IPS-18c (cell line): ENCODE measurements around the gene AKAP3.

Experiments used
- H3K4me3 ChIP-seq: 2 replicates; pipeline ENCODE4 v1.7.0; 2013; ENCODE audit warnings: low read depth, mild to moderate bottlenecking, low read length, moderate library complexity; ENCODE audit not compliant: insufficient read depth
- H3K9me3 ChIP-seq: one replicate; pipeline ENCODE4 v1.6.1; 2013; ENCODE audit warnings: mild to moderate bottlenecking, low read length, moderate library complexity; ENCODE audit not compliant: control insufficient read depth, insufficient read depth

Gene AKAP3

DNA sequence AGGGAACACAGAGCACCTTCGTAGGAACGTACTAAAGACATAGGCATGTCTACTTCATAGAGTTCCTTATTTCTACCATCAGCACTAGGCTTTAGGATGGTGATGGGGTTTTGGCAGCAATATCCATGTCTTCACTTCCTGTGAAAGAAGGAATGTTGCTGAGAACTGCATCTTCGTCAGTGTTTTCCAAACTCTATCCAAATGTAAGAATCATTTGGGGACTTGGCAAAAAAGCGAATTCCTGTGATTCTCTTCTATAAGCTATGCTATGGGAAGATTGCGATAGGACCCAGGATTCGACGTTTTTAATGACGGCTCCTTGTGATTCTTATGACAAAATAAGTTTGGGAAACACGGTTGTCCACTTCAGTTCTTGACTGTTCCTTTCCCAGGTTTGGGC lies 39.8 kb downstream of the AKAP3 start:
- H3K4me3 ChIP-seq = no peak overlapping the region

DNA sequence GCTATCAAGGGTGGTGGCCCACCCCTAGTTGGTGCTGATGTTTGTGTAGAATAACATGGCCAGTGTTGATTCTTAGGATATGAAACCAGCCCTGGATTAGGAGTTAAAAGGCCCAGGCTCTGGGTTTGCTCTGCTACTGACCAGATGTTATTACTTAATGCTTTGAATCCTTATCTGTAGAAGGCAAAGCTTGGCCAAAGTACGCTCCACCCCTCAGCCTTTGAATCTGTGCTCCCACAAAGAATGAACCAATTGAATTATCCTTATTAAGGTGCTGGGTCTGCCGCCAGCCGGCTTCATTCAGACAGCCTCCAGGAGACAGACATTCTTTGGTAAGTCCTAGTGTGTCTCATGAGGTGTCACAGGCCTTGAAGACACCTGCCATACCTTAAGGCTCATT lies 41.8 kb downstream of the AKAP3 start:
- no peaks in the 10 kb centered on the region for H3K9me3 ChIP-seq
- H3K4me3 ChIP-seq = no peak overlapping the region

More for the DNA sequence above, 39.8 kb downstream of the AKAP3 start:
- no peaks in the 10 kb centered on the region for H3K9me3 ChIP-seq

DNA sequence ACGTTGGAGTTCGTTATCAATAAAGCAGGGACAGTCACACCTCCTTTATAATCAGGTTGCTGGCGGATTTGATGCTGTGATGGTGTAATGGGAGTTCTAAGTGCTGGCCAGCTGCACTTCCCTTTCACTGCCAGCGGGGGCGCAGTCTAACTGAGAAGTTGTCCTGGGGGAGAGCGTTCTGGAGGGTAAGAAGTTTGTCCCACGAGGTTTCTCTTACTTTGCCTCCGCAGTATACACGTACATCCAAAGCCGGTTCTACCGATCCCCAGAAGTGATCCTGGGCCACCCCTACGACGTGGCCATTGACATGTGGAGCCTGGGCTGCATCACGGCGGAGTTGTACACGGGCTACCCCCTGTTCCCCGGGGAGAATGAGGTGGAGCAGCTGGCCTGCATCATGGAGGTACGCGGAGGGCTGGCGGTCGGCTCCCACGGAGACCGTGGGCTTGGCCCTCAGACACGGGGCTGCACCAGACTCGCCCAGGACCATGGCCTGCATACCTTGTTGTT lies 44.1 kb downstream of the AKAP3 start:
- Histone ChIP-seq H3K4me3 (peak overlapping the region; percentile 77), H3K9me3 (no peaks in the 10 kb centered on the region)

- H3K9me3 ChIP-seq = no peaks in the 10 kb centered on the region
- no peak overlapping the region for H3K4me3 ChIP-seq
Observed at GRCh38 chr12:4603946-4604345, 44.9 kb downstream of the AKAP3 start.

- no peaks in the 10 kb centered on the region for H3K9me3 ChIP-seq
- H3K4me3 ChIP-seq = no peak overlapping the region
Observed at GRCh38 chr12:4603421-4603820, 45.4 kb downstream of the AKAP3 start.

DNA sequence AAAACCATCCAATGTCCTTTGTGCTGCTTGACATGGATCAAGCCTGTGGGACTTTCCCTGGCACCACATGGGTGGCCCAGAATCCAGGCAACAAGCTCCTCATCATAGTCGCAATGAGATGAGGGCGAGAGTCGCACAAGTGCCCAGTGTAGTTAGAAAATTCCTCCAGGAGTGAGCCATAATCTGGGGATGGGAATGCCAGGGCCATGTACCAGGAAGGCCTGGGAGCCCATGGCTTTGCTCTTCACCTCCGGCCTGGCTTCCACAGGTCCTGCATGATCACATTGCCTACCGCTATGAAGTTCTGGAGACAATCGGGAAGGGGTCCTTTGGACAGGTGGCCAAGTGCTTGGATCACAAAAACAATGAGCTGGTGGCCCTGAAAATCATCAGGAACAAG lies 53.0 kb downstream of the AKAP3 start:
- no peak overlapping the region for H3K4me3 ChIP-seq
- peaks cover 2% of the 10 kb centered on the region for H3K9me3 ChIP-seq

DNA sequence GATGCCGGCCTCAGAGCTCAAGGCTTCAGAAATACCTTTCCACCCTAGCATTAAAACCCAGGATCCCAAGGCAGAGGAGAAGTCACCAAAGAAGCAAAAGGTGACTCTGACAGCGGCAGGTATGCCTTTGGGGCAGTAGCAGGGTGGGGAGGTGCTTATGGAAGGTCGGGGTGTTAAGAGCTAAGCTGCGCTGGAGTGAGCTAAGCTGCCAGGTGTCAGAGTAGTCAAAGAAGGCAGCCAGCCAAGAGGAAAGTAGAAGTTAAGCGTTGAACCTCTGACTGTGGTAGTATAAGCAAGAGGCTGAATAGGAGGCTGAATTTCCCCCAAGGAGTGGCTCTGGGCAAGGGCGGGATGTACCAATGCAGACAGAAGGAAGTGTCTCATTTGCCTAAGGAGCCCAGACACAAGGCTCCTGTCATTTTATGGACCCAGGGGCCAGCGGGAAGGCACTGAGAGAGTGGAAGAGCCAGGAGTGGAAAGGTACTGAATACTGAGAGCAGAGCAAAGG lies 57.6 kb downstream of the AKAP3 start:
- Histone ChIP-seq H3K9me3 (no peaks in the 10 kb centered on the region), H3K4me3 (no peak overlapping the region)

DNA sequence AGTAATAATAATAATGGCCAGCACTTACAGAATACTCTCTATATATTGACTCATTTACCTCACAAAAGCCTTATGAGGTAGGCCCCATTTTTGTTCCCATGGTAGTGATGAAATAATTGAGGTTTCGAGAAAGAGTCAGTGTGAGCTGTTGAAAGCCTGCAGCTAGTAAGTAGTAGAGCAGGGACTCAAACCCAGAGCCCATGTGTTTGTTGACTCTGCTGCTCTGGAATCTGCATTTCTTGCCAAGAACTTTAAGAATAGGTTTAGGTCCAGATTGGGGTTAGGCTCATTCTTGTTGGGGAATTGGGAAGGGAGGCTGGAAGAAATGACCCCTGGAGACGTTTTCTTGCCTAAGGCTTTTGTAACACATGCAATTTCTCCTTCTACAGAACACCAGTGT lies 58.9 kb downstream of the AKAP3 start:
- Histone ChIP-seq H3K4me3 (no peak overlapping the region), H3K9me3 (no peaks in the 10 kb centered on the region)

DNA sequence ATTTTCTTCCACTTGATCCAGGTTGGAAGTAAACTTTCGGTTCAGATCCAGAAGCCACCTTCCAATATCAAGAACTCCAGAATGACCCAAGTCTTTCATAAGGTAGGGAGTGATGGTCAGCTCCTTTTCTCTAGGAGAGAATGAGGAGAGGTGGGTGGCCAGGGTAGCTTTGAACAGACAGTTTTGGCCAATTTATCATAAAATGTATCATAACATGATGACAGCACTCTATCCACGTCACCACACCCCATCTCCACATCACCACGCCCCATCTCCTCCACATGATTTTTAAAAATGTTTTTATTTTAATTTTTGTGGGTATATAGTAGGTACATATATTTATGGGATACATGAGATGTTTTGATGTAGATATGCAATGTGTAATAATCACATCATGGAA lies 59.9 kb downstream of the AKAP3 start:
- no peaks in the 10 kb centered on the region for H3K9me3 ChIP-seq
- no peak overlapping the region for H3K4me3 ChIP-seq

DNA sequence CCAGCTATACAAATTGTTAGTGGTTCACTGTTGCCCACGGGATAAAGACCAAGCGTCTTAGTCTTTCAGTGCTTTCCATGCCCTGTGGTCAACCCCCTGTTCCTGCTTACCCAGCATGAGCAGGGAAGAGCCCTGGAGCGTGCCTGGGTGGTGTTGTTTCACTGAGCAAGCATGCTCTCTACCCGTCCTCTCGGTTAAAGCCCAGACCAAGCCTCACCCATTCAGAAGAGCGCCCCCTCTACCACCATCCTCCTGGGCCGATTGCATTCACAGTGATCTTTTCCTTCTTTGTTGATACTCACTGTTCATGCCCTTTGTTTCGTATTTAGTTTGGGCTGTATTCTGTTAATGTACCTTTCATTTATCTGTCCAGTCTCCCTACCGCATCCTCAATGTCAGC lies 61.7 kb downstream of the AKAP3 start:
- no peaks in the 10 kb centered on the region for H3K9me3 ChIP-seq

GRCh38 chr12:4586500-4586899 lies 62.4 kb downstream of the AKAP3 start:
- H3K4me3 ChIP-seq = no peak overlapping the region

More for the DNA sequence above, 61.7 kb downstream of the AKAP3 start:
- no peak overlapping the region for H3K4me3 ChIP-seq

DNA sequence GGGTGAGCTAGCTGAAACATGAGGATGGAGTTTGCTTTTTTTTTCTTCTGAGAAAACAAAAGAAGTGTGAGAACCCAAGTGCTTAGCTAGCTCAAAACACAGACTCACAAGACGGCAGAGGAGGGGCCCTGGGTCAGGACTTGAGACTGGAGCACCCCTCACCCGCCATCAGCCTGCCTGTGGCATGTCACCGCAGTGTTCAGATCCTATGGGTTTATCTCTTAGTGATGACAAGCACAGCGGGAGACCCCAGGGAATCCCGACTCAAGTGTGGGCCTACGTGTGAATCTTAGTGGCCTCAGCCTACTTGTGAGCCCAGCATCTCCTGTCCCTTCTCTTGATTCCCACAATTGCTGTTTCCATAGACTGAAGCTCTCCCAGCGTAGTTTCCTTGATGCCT lies 64.0 kb downstream of the AKAP3 start:
- no peaks in the 10 kb centered on the region for H3K9me3 ChIP-seq
- H3K4me3 ChIP-seq = no peak overlapping the region

More at GRCh38 chr12:4586500-4586899, 62.4 kb downstream of the AKAP3 start:
- no peaks in the 10 kb centered on the region for H3K9me3 ChIP-seq

GRCh38 chr12:4584281-4584680 lies 64.6 kb downstream of the AKAP3 start:
- H3K4me3 ChIP-seq = no peak overlapping the region
- no peaks in the 10 kb centered on the region for H3K9me3 ChIP-seq

DNA sequence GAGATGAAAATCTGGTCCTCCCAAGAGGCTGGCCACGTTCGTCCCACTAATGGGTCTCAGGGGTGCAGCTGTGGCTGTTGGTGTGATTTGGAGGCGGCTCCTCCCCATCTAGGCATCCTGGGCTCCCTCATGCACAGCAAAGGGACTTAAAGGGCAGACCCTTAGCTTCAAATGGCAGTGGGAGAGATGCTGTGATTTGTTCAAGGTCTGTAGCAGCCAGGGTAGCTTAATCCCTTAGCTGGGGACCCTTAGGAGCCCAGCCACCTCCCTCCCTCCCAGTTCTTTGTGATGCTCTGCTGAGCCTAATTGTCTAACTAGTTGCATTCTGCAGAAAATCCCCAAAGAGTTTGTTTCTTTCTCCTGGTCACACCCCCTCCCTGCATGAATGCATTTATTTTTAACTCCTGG lies 68.6 kb downstream of the AKAP3 start:
- Histone ChIP-seq H3K9me3 (no peaks in the 10 kb centered on the region), H3K4me3 (no peak overlapping the region)

- Histone ChIP-seq H3K4me3 (no peak overlapping the region), H3K9me3 (no peaks in the 10 kb centered on the region)
Observed at GRCh38 chr12:4579305-4580102, 69.3 kb downstream of the AKAP3 start.

DNA sequence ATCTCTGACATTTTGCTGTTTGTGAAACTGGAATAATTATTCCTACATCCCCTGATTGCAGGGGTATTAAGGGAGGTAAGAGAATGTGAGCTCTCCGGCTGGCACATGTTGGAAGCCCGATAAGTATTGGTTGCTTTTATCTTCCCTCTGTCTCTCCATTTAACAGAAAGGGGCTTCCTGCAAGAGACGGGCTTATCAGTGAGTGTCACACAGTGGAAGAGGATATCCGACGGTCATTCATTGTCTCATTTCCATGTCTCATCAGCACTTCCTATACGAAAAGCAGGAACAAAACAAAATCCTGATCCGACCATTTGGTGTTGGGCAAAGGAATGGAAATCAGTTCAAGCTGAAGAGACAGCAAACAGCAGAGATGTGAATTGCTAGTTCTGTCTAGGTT lies 76.2 kb downstream of the AKAP3 start:
- H3K9me3 ChIP-seq = no peaks in the 10 kb centered on the region
- H3K4me3 ChIP-seq = no peak overlapping the region

- H3K4me3 ChIP-seq = no peak overlapping the region
- H3K9me3 ChIP-seq = no peaks in the 10 kb centered on the region
Observed at GRCh38 chr12:4569261-4569660, 79.6 kb downstream of the AKAP3 start.

DNA sequence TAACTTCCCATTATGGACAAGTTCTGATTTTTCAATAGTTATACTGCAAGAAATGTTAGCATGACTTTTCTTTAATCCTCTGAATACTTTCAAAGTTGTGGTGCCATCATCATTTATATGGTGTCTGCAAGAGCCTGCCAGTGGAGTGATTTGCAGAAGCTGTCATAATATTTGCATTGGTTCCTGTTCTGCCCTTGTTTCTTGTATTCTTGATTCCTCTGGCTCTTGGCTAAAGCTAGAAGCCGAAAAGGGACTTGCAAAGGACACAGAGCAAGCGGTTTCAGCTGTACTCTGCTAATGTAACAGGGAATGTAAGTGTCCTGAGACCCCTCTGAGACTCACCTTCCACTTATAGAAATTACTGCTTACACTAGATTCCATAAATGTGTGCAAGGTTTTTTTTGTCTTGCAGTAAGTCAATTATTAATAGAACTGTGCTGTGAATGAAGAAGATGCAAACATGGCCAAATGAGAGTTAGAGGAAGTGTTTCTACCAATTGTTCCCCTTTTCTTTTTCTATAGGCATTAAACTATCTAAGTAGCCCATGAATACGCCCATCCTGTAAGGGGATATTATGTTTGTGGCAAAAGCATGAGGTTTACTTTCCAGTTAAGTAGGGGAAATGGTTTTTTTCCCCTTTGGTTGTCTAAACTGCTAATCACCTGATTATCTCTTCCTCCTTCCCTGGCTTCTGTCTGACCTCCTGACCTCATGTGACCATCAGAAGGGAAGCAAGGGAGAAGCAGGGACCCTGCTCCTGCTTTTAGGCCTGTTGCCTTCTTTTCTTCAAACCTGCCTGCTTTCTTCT lies 81.6 kb downstream of the AKAP3 start:
- Histone ChIP-seq H3K9me3 (no peaks in the 10 kb centered on the region), H3K4me3 (no peak overlapping the region)
